ENCODE measurements around the gene MYPN.

MYPN gene

GRCh38 chr10:68096913-68097516 is 12.3 kb upstream of the MYPN start:
- Histone ChIP-seq H3K27me3 (ENCODE audit: control insufficient read depth, insufficient read depth, low read length) (no peaks in the 10 kb centered on the region), H3K36me3 (ENCODE audit: control insufficient read depth, low read depth, low read length) (no peaks in the 10 kb centered on the region), H3K4me1 (ENCODE audit: control insufficient read depth, low read depth, low read length) (peaks cover 6% of the 10 kb centered on the region), H3K9me3 (ENCODE audit: control insufficient read depth, low read depth, low read length) (no peaks in the 10 kb centered on the region), H3K9ac (ENCODE audit: low read length) (no peak overlapping the region), H3K27ac (ENCODE audit: low read length) (no peak overlapping the region), H3K4me3 (ENCODE audit: low read length) (no peak overlapping the region)

GRCh38 chr10:68099736-68100135 is 9.6 kb upstream of the MYPN start:
- H3K4me1 ChIP-seq (ENCODE audit: control insufficient read depth, low read depth, low read length), result peaks cover 6% of the 10 kb centered on the region
- H3K9ac ChIP-seq (ENCODE audit: low read length), result no peak overlapping the region
- no peaks in the 10 kb centered on the region for H3K36me3 ChIP-seq (ENCODE audit: control insufficient read depth, low read depth, low read length)
- H3K27ac ChIP-seq (ENCODE audit: low read length), result no peak overlapping the region
- no peaks in the 10 kb centered on the region for H3K27me3 ChIP-seq (ENCODE audit: control insufficient read depth, insufficient read depth, low read length)
- H3K9me3 ChIP-seq (ENCODE audit: control insufficient read depth, low read depth, low read length), result no peaks in the 10 kb centered on the region
- H3K4me3 ChIP-seq (ENCODE audit: low read length), result no peak overlapping the region

- no peaks in the 10 kb centered on the region for H3K9me3 ChIP-seq (ENCODE audit: control insufficient read depth, low read depth, low read length)
- H3K36me3 ChIP-seq (ENCODE audit: control insufficient read depth, low read depth, low read length), result no peaks in the 10 kb centered on the region
- peaks cover 6% of the 10 kb centered on the region for H3K4me1 ChIP-seq (ENCODE audit: control insufficient read depth, low read depth, low read length)
- H3K9ac ChIP-seq (ENCODE audit: low read length), result no peak overlapping the region
- H3K27me3 ChIP-seq (ENCODE audit: control insufficient read depth, insufficient read depth, low read length), result no peaks in the 10 kb centered on the region
- no peak overlapping the region for H3K4me3 ChIP-seq (ENCODE audit: low read length)
- no peak overlapping the region for H3K27ac ChIP-seq (ENCODE audit: low read length)
Observed at GRCh38 chr10:68101066-68101465, 8.2 kb upstream of the MYPN start.

GRCh38 chr10:68103261-68103878 is 5.9 kb upstream of the MYPN start:
- Histone ChIP-seq H3K9me3 (ENCODE audit: control insufficient read depth, low read depth, low read length) (no peaks in the 10 kb centered on the region), H3K4me3 (ENCODE audit: low read length) (no peak overlapping the region), H3K9ac (ENCODE audit: low read length) (no peak overlapping the region), H3K27ac (ENCODE audit: low read length) (no peak overlapping the region), H3K27me3 (ENCODE audit: control insufficient read depth, insufficient read depth, low read length) (no peaks in the 10 kb centered on the region), H3K4me1 (ENCODE audit: control insufficient read depth, low read depth, low read length) (no peaks in the 10 kb centered on the region), H3K36me3 (ENCODE audit: control insufficient read depth, low read depth, low read length) (no peaks in the 10 kb centered on the region)

- Histone ChIP-seq H3K27me3 (ENCODE audit: control insufficient read depth, insufficient read depth, low read length) (no peaks in the 10 kb centered on the region), H3K27ac (ENCODE audit: low read length) (no peak overlapping the region), H3K4me1 (ENCODE audit: control insufficient read depth, low read depth, low read length) (no peaks in the 10 kb centered on the region), H3K36me3 (ENCODE audit: control insufficient read depth, low read depth, low read length) (no peaks in the 10 kb centered on the region), H3K9ac (ENCODE audit: low read length) (no peak overlapping the region), H3K9me3 (ENCODE audit: control insufficient read depth, low read depth, low read length) (no peaks in the 10 kb centered on the region), H3K4me3 (ENCODE audit: low read length) (no peak overlapping the region)
Observed at GRCh38 chr10:68103901-68104300, 5.4 kb upstream of the MYPN start.

- H3K27ac ChIP-seq (ENCODE audit: low read length), result no peak overlapping the region
- H3K36me3 ChIP-seq (ENCODE audit: control insufficient read depth, low read depth, low read length), result no peaks in the 10 kb centered on the region
- H3K9me3 ChIP-seq (ENCODE audit: control insufficient read depth, low read depth, low read length), result no peaks in the 10 kb centered on the region
- H3K9ac ChIP-seq (ENCODE audit: low read length), result no peak overlapping the region
- H3K27me3 ChIP-seq (ENCODE audit: control insufficient read depth, insufficient read depth, low read length), result no peaks in the 10 kb centered on the region
- no peak overlapping the region for H3K4me3 ChIP-seq (ENCODE audit: low read length)
- no peaks in the 10 kb centered on the region for H3K4me1 ChIP-seq (ENCODE audit: control insufficient read depth, low read depth, low read length)
Observed at GRCh38 chr10:68105820-68106219, 3.5 kb upstream of the MYPN start.

- Histone ChIP-seq H3K9me3 (ENCODE audit: control insufficient read depth, low read depth, low read length) (no peaks in the 10 kb centered on the region), H3K9ac (ENCODE audit: low read length) (no peak overlapping the region), H3K36me3 (ENCODE audit: control insufficient read depth, low read depth, low read length) (no peaks in the 10 kb centered on the region), H3K4me3 (ENCODE audit: low read length) (no peak overlapping the region), H3K4me1 (ENCODE audit: control insufficient read depth, low read depth, low read length) (no peaks in the 10 kb centered on the region), H3K27me3 (ENCODE audit: control insufficient read depth, insufficient read depth, low read length) (no peaks in the 10 kb centered on the region), H3K27ac (ENCODE audit: low read length) (no peak overlapping the region)
Observed at GRCh38 chr10:68106656-68107055, 2.6 kb upstream of the MYPN start.

- no peak overlapping the region for H3K9ac ChIP-seq (ENCODE audit: low read length)
- H3K9me3 ChIP-seq (ENCODE audit: control insufficient read depth, low read depth, low read length), result no peaks in the 10 kb centered on the region
- no peaks in the 10 kb centered on the region for H3K27me3 ChIP-seq (ENCODE audit: control insufficient read depth, insufficient read depth, low read length)
- no peak overlapping the region for H3K4me3 ChIP-seq (ENCODE audit: low read length)
- no peak overlapping the region for H3K27ac ChIP-seq (ENCODE audit: low read length)
- no peaks in the 10 kb centered on the region for H3K36me3 ChIP-seq (ENCODE audit: control insufficient read depth, low read depth, low read length)
- no peaks in the 10 kb centered on the region for H3K4me1 ChIP-seq (ENCODE audit: control insufficient read depth, low read depth, low read length)
Observed at GRCh38 chr10:68107651-68108050, 1.6 kb upstream of the MYPN start.

- Histone ChIP-seq H3K4me1 (ENCODE audit: control insufficient read depth, low read depth, low read length) (no peaks in the 10 kb centered on the region), H3K36me3 (ENCODE audit: control insufficient read depth, low read depth, low read length) (no peaks in the 10 kb centered on the region), H3K9ac (ENCODE audit: low read length) (no peak overlapping the region), H3K27ac (ENCODE audit: low read length) (no peak overlapping the region), H3K4me3 (ENCODE audit: low read length) (no peak overlapping the region), H3K9me3 (ENCODE audit: control insufficient read depth, low read depth, low read length) (no peaks in the 10 kb centered on the region), H3K27me3 (ENCODE audit: control insufficient read depth, insufficient read depth, low read length) (no peaks in the 10 kb centered on the region)
Observed at GRCh38 chr10:68108051-68108450, 1.2 kb upstream of the MYPN start.

- Histone ChIP-seq H3K27ac (ENCODE audit: low read length) (no peak overlapping the region), H3K9me3 (ENCODE audit: control insufficient read depth, low read depth, low read length) (no peaks in the 10 kb centered on the region), H3K27me3 (ENCODE audit: control insufficient read depth, insufficient read depth, low read length) (no peaks in the 10 kb centered on the region), H3K4me3 (ENCODE audit: low read length) (no peak overlapping the region), H3K36me3 (ENCODE audit: control insufficient read depth, low read depth, low read length) (no peaks in the 10 kb centered on the region), H3K9ac (ENCODE audit: low read length) (no peak overlapping the region), H3K4me1 (ENCODE audit: control insufficient read depth, low read depth, low read length) (no peaks in the 10 kb centered on the region)
Observed at GRCh38 chr10:68108653-68109052, 635 bp upstream of the MYPN start.

- H3K27me3 ChIP-seq (ENCODE audit: control insufficient read depth, insufficient read depth, low read length), result no peaks in the 10 kb centered on the region
- H3K9ac ChIP-seq (ENCODE audit: low read length), result no peak overlapping the region
- H3K4me1 ChIP-seq (ENCODE audit: control insufficient read depth, low read depth, low read length), result no peaks in the 10 kb centered on the region
- H3K36me3 ChIP-seq (ENCODE audit: control insufficient read depth, low read depth, low read length), result no peaks in the 10 kb centered on the region
- no peak overlapping the region for H3K4me3 ChIP-seq (ENCODE audit: low read length)
- no peaks in the 10 kb centered on the region for H3K9me3 ChIP-seq (ENCODE audit: control insufficient read depth, low read depth, low read length)
- no peak overlapping the region for H3K27ac ChIP-seq (ENCODE audit: low read length)
Observed at GRCh38 chr10:68110027-68110426, 739 bp downstream of the MYPN start.

- Histone ChIP-seq H3K27ac (ENCODE audit: low read length) (no peak overlapping the region), H3K9ac (ENCODE audit: low read length) (no peak overlapping the region), H3K36me3 (ENCODE audit: control insufficient read depth, low read depth, low read length) (no peaks in the 10 kb centered on the region), H3K4me1 (ENCODE audit: control insufficient read depth, low read depth, low read length) (no peaks in the 10 kb centered on the region), H3K9me3 (ENCODE audit: control insufficient read depth, low read depth, low read length) (no peaks in the 10 kb centered on the region), H3K27me3 (ENCODE audit: control insufficient read depth, insufficient read depth, low read length) (no peaks in the 10 kb centered on the region), H3K4me3 (ENCODE audit: low read length) (no peak overlapping the region)
Observed at GRCh38 chr10:68111584-68111983, 2.3 kb downstream of the MYPN start.
